ENCODE measurements around the gene SLC30A3. TPM values are rescaled to one million over a fixed set of nuclear protein-coding genes. Genes with fewer than 3 reads are reported as not detected.

Gene SLC30A3
- total RNA-seq, 3 donors from 2014 or later (not counting 1 experiment from before 2014, with no cell fraction given), result not detected

- no peaks in the 10 kb centered on the region for H3K36me3 ChIP-seq (ENCODE audit: control insufficient read depth, insufficient read depth, low read length)
- no peaks in the 10 kb centered on the region for H3K9me3 ChIP-seq (ENCODE audit: control insufficient read depth, insufficient read depth, low read length)
- intact Hi-C loops (cut with micrococcal nuclease), result loop anchor here (10.0 kb wide), 1 partner anchor 441 kb away; the partner anchor contains the start of gene DPYSL5
- no peak for TF ChIP-seq CTCF (IDR thresholded peaks at IDR 0.05)
- no peaks in the 10 kb centered on the region for H3K27me3 ChIP-seq (ENCODE audit: control insufficient read depth, insufficient read depth, low read length)
- ATAC-seq (no peak), DNase-seq (no peak)
- H3K4me3 ChIP-seq (ENCODE audit: low read length), result no peak overlapping the region
- Mint-ChIP-seq H3K4me3 (no peak overlapping the region), H3K36me3 (no peaks in the 10 kb centered on the region), H3K27ac (no peak overlapping the region), H3K4me1 (no peaks in the 10 kb centered on the region), H3K9me3 (no peaks in the 10 kb centered on the region), H3K27me3 (ENCODE audit: low read depth in 2 of 2) (peaks cover 22 to 25% of the 10 kb centered on the region in 2 donors)
- 62% methylated on average over 4 of the region's 6 CpGs for WGBS (ENCODE audit: insufficient coverage)
- H3K27ac ChIP-seq (ENCODE audit: low read length), result no peak overlapping the region
- peaks cover 4% of the 10 kb centered on the region for H3K4me1 ChIP-seq (ENCODE audit: control insufficient read depth, insufficient read depth, low read length)
These were observed 22.6 kb upstream of the SLC30A3 start for GRCh38 chr2:27285481-27285880.

- Histone ChIP-seq H3K9me3 (ENCODE audit: control insufficient read depth, insufficient read depth, low read length) (no peaks in the 10 kb centered on the region), H3K36me3 (ENCODE audit: control insufficient read depth, insufficient read depth, low read length) (no peaks in the 10 kb centered on the region), H3K4me1 (ENCODE audit: control insufficient read depth, insufficient read depth, low read length) (no peaks in the 10 kb centered on the region), H3K27ac (ENCODE audit: low read length) (no peak overlapping the region), H3K27me3 (ENCODE audit: control insufficient read depth, insufficient read depth, low read length) (no peaks in the 10 kb centered on the region), H3K4me3 (ENCODE audit: low read length) (no peak overlapping the region)
- H3K4me3 Mint-ChIP-seq, result no peak overlapping the region
- H3K27me3 Mint-ChIP-seq (ENCODE audit: low read depth in 2 of 2), result peaks cover 22 to 25% of the 10 kb centered on the region in 2 donors
- DNase-seq, result no peak
- intact Hi-C loops (cut with micrococcal nuclease), result loop anchor here (5.0 to 10.0 kb wide), 2 partner anchors 113 to 440 kb away; partner anchors contain the start of gene DPYSL5
- WGBS (ENCODE audit: insufficient coverage), result no CpG with 5 or more reads among the region's 1 CpG
- H3K36me3 Mint-ChIP-seq, result no peaks in the 10 kb centered on the region
- ATAC-seq, result no peak
- TF ChIP-seq CTCF (IDR thresholded peaks at IDR 0.05), result no peak
- peaks cover 0 to 2% of the 10 kb centered on the region in 2 donors for H3K4me1 Mint-ChIP-seq
- no peak overlapping the region for H3K27ac Mint-ChIP-seq
- no peaks in the 10 kb centered on the region for H3K9me3 Mint-ChIP-seq
These were observed 22.1 kb upstream of the SLC30A3 start for GRCh38 chr2:27284996-27285395.

- H3K4me1 ChIP-seq (ENCODE audit: control insufficient read depth, insufficient read depth, low read length), result no peaks in the 10 kb centered on the region
- TF ChIP-seq CTCF (IDR thresholded peaks at IDR 0.05), result no peak
- 81% methylated on average over 5 of the region's 5 CpGs for WGBS (ENCODE audit: insufficient coverage)
- no peaks in the 10 kb centered on the region for H3K36me3 ChIP-seq (ENCODE audit: control insufficient read depth, insufficient read depth, low read length)
- ATAC-seq (no peak), DNase-seq (no peak)
- no peak overlapping the region for H3K4me3 ChIP-seq (ENCODE audit: low read length)
- Mint-ChIP-seq H3K4me3 (no peak overlapping the region), H3K9me3 (no peaks in the 10 kb centered on the region), H3K27ac (no peak overlapping the region), H3K36me3 (no peaks in the 10 kb centered on the region), H3K4me1 (peaks cover 0 to 8% of the 10 kb centered on the region in 2 donors), H3K27me3 (ENCODE audit: low read depth in 2 of 2) (peaks cover 21 to 23% of the 10 kb centered on the region in 2 donors)
- intact Hi-C loops (cut with micrococcal nuclease), result loop anchor here (5.0 to 10.0 kb wide), 2 partner anchors 111 to 438 kb away; partner anchors contain the start of gene DPYSL5
- H3K9me3 ChIP-seq (ENCODE audit: control insufficient read depth, insufficient read depth, low read length), result no peaks in the 10 kb centered on the region
- H3K27ac ChIP-seq (ENCODE audit: low read length), result no peak overlapping the region
- H3K27me3 ChIP-seq (ENCODE audit: control insufficient read depth, insufficient read depth, low read length), result no peaks in the 10 kb centered on the region
These were observed 20.0 kb upstream of the SLC30A3 start for GRCh38 chr2:27282892-27283291.
